Panc1 (cell line): ENCODE measurements around the gene FUT7.

Experiments
- CTCF ChIP-seq: fragments of 450-650 bp; IDR thresholded peaks from 2 replicates; pipeline ENCODE4 v1.5.1; 2017; ENCODE audit warnings: mild to moderate bottlenecking
- POLR2AphosphoS5 ChIP-seq: IDR thresholded peaks from 2 replicates; pipeline ENCODE4 v1.6.1; 2012; ENCODE audit warnings: mild to moderate bottlenecking, low read depth, low read length, moderate library complexity
- REST ChIP-seq, 2 experiments: IDR thresholded peaks; 2 replicates each; pipeline ENCODE4 v1.6.1; 2011 to 2012; ENCODE audit warnings: low read depth in 2 of 2, control low read depth in 1 of 2, low read length in 1 of 2, mild to moderate bottlenecking in 1 of 2, moderate library complexity in 1 of 2; ENCODE audit not compliant: insufficient read depth in 1 of 2
- TCF7L2 ChIP-seq: IDR thresholded peaks from 2 replicates; pipeline ENCODE4 v1.6.1; 2011; ENCODE audit warnings: mild to moderate bottlenecking, low read depth, low read length, inconsistent platforms

GRCh38 chr9:137050570-137050969 is 18.7 kb upstream of the FUT7 start:
- no peak for TF ChIP-seq CTCF
- no peak for TF ChIP-seq POLR2AphosphoS5
- no peak for TF ChIP-seq REST (IDR thresholded peaks at IDR 0.05; ENCODE audit: insufficient read depth in 1 of 2, low read depth in 2 of 2, low read length in 1 of 2)
- TF ChIP-seq TCF7L2: no peak
